CD4-positive, alpha-beta T cell treated with Interleukin-12 subunit alpha and Interleukin-12 subunit beta, for 1 hour (primary cell): ENCODE measurements around the gene ABCG4.
"Not testable (repeated sequence)": the region's sequence is repeated elsewhere in the genome, so short reads cannot be mapped to it uniquely, and the experiment has no call there.

Experiments
- DNase-seq: peaks from one replicate; pipeline ENCODE4 v3.0.0-alpha.2; 2020

Gene ABCG4

GRCh38 chr11:119155733-119156492 lies 7.1 kb downstream of the ABCG4 start:
- DNase-seq: no peak

DNA sequence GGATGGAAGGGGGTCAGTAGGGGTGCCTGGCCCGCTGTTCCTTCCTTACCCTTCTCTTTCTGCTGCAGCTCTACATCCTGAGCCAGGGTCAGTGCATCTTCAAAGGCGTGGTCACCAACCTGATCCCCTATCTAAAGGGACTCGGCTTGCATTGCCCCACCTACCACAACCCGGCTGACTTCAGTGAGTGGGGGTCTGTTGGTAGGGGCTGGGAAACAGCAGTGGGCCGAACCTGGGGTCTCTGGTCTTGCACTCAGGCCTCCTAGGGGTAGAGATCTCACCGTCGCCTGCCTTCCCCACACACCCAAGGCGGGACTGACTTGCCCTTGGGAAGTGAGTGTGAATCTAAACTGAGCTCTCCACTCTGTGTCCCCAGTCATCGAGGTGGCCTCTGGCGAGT lies 7.6 kb downstream of the ABCG4 start:
- DNase-seq: no peak

DNA sequence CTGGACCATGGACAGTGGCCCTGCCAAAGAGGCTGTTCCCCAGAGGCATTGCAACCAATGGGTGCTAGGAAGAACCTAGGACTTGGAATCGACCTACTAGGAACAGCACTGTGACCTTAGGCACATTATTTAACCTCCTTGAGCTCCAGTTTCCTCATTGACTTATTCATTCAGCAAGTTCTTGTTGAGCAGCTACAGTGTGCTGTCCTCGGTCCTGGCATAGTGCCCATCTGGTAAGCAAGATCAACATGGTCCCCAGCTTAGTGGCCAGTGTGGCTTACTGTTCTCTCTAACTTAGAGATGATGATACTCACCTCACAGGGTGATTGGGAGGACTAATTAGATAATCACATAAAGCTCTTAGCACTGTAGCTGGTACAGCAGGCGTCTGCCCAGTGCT lies 8.2 kb downstream of the ABCG4 start:
- no peak for DNase-seq

- DNase-seq: no peak
Measured at GRCh38 chr11:119158467-119158866, 9.6 kb downstream of the ABCG4 start.

DNA sequence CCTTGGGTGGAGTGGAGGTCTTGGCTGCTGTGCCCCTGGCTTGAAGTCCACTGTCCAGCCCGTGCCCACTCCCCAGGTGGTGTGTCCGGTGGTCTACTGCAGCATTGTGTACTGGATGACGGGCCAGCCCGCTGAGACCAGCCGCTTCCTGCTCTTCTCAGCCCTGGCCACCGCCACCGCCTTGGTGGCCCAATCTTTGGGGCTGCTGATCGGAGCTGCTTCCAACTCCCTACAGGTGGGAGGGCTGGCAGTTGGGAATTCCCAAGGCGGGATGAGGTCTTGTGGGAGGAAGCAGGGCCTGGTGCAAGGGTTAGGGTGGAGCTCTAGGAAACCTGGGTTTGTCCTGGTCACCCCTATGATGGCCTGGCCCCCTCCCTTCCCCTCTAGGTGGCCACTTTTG lies 11.3 kb downstream of the ABCG4 start:
- no peak for DNase-seq

DNA sequence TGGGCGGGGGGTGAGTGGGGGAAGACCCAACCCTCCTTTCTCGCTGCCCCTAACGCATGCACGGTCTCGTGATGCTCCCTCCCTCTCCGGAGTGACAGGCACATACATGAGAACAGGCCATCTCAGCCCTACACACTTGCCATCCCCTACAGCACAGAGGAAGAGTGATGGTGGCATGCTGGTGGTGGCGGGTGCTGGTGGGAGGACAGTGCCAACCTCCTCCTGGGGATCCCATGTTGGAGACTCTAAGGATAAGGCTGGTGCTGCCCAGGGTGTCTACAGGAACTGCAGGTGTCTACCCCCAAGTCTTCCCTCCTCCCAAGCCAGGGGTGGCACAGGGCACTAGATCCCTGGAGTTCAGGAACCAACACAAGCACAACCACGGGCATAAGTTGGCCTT lies 13.0 kb downstream of the ABCG4 start:
- no peak for DNase-seq

DNA sequence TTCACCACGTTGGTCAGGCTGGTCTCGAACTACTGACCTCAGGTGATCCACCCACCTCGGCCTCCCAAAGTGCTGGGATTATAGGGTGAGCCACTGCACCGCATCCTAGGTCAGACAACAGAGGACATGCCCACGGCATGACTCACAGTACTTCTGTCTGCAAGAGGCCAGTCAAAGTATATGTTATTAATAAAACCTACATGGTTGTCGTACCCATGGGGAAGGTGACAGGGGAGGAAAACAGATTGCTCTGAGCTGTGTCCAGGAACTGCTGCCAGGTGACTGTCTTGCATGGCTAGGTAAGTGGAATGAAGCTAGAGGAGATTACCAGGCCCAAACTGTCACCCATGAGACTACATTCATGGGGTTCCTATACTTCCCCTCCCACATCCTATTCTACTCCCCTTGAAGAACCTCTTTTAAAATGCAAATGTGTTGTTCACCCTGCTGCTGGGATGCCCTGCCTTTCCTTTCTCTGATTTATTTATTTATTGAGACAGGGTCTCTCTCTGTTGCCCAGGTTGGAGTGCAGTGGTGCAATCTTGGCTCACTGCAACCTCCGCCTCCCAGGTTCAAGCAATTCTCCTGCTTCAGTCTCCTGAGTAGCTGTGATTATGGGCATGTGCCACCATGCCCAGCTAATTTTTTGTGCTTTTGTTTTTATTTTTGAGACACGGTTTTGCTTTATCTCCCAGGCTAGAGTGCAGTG lies 17.7 kb downstream of the ABCG4 start:
- no peak for DNase-seq

GRCh38 chr11:119167077-119167458 lies 18.2 kb downstream of the ABCG4 start:
- not testable (repeated sequence) for DNase-seq

DNA sequence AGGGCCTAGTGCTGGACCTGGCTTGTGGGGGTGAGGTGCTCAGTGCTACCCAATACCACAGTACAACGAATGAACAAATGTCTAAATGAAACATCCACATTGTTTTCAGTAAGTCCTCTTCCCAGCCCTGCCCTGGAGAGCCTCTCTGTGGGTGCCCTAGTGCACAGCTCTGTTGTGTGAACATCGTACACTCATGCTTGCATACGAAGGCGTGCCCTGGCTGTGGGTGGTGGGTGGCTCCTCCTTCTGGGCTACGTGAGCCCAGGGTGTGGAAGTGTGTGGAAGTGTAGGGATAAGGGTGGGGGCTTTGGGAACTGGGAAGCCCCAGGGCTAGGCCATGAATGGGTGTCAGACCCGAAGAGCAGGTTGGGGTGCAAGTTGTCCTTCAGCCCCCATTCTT lies 19.1 kb downstream of the ABCG4 start:
- no peak for DNase-seq

DNA sequence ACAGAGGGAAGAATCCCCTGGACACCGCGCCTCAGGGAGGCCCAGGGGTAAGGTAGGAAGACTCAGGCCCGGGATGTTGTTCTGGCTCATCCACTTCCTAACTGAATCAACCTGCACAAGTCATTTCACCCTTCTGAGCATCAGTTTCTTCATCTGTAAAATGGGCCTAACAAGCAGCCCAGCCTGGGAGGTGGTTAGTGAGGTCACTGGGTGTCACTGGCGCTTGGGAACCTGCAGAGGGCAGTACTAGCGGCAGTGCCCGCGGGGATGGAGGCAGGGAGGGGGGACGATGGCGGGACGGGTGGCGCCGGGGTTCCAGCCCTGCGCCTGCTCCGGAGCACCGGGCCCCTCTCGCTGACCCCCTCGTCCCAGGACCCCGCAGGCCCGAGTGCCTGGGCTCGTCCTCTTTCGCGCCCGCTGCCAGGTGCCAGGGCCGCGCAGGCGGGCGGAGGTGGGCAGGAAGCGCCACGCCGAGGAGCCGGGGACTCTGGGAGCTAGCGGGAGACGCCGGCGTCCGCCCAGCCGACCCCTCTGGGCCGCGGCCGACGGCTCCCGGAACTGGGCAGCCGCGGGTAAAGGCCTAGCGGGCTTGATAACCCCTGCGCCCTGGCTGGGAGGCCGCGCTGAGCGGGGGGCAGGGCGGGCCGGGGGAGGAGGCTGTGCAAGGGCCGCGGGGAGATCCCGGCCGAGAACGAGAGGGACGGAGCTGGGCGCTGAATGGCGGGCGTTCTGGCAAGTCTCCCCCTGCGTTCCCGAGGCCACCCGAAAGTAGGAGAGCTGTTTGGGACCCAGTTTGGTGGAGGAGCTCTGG lies 19.8 kb downstream of the ABCG4 start, which contains the start of gene NLRX1:
Gene NLRX1, plus strand, starts transcription at position 255 of the 811 bp plus-strand sequence. CDS start 2,679 bp downstream, outside the sequence.
- peak; percentile 88 for DNase-seq

GRCh38 chr11:119169282-119169719 lies 20.4 kb downstream of the ABCG4 start:
- peak; percentile 27 for DNase-seq

DNA sequence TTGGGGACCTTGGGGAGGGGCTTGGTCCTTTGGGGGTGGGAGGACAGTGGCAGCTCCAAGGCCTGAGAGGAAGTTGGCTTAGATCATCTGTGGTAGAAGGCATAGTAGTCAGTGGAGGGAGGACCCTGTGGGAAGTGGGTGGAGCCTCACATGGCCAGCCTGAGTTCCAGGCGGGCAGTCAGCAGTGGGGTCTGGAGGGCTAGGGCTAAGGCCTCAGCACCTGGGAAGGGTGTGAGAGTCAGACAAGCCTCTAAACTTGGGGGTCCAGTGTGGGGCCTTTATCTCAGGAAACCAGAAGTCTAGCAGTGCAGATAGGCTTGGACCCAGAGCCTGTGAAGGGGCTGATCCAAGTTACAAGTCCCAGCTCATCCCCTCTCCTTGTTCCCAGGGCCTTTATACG lies 23.7 kb downstream of the ABCG4 start:
- no peak for DNase-seq

DNA sequence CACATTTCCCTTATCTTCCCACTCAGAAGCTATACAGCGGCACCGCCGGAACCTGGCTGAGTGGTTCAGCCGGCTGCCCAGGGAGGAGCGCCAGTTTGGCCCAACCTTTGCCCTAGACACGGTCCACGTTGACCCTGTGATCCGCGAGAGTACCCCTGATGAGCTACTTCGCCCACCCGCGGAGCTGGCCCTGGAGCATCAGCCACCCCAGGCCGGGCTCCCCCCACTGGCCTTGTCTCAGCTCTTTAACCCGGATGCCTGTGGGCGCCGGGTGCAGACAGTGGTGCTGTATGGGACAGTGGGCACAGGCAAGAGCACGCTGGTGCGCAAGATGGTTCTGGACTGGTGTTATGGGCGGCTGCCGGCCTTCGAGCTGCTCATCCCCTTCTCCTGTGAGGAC lies 24.6 kb downstream of the ABCG4 start:
- DNase-seq: no peak

DNA sequence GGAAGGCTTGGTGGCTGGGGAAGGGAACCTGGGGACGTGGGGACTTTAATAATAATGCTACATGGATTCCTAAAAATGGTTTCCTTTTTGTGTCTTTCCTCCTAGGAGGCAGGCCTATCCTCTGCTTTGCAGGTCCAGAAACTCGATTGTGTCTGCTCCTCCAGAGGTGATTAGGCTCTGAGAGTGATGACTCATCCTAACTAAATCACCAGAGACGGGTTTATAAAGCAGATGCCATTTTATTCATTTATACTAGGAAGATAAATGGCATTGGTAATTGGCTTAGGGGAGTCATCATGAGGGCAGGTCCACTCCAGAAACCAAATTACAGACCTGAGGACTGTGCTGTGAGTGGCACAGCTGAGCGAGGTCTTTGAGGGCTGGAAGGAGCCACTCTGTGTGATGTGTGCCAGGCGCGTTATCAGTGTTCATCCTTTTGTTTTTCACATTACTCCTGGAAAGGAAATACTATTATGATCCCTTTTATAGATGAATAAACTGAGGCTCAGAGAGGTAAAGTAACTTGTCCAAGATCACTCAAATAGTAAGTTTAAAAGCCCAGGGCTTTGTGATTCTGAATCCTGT lies 26.7 kb downstream of the ABCG4 start:
- no peak for DNase-seq

GRCh38 chr11:119178166-119178680 lies 29.4 kb downstream of the ABCG4 start:
- DNase-seq: no peak

- no peak for DNase-seq
Measured at GRCh38 chr11:119179342-119179741, 30.5 kb downstream of the ABCG4 start.

- no peak for DNase-seq
Measured at GRCh38 chr11:119179983-119180382, 31.1 kb downstream of the ABCG4 start.

DNA sequence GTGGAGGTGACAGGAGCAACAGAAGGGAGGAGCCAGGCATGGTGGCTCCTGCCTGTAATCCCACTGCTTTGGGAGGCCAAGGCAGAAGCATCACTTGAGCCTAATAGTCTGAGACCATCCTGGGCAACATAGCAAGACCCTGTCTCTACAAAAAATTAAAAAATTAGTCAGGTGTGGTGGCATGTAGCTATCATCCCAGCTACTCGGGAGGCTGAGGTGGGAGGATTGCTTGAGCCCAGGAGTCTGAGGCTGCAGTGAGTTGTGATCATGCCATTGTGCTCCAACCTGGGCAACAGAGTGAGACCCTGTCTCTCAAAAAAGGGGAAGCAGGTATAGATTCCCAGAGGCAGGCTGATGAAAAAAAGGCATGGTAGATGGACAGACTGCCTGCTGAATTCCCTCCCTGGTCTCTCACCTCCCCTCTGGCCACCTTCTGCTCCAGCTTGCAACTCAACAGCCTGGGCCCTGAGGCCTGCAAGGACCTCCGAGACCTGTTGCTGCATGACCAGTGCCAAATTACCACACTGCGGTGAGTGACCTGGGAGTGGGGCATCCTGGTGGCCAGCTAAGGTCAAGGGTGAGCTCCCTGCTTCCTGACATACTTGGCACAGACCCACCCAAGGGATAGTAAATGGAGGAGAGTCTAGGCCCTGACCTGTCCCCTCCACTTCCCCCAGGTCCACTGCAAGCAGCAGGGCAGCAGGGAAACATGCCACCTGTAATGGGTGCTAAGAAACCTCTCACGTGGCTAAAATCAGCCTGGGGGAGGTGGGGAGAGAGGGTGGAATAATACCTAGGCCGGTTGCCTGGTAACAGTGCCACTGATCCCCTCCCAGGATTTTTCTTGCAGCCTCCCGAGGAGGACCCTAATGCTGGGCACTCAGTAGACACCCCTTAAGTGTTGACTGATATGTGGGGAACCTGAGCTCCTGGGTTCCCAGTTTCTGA lies 32.2 kb downstream of the ABCG4 start:
- DNase-seq: no peak

DNA sequence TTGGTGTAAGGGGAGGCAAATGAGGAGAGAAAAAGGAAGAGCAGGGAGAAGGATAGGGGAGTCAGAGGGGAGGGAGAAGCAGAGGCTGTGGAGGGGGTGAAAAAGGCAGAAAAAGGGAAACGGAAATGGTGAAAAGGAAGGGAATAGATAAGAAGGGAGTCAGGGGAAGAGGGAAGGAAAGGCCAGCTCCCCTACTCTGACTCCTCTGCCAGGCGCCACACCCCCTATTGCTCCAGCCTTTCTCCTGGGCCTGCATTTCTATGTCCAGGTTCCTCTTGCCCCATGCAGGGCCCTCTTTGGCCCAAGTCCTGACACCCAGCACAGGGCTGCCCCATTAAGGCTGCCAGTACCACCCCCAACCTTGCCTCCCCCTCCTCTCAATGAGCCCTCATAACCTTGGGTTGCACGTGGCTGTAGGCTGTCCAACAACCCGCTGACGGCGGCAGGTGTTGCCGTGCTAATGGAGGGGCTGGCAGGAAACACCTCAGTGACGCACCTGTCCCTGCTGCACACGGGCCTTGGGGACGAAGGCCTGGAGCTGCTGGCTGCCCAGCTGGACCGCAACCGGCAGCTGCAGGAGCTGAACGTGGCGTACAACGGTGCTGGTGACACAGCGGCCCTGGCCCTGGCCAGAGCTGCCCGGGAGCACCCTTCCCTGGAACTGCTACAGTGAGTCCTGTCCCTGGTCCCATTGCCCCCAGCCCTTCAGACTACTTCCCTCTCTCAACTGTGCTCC lies 33.0 kb downstream of the ABCG4 start:
- DNase-seq: no peak

- DNase-seq: not testable (repeated sequence)
Measured at GRCh38 chr11:119184399-119184798, 35.5 kb downstream of the ABCG4 start.
